HG02852 (cell line): ENCODE measurements around the gene CFAP119.

Source experiments
- ATAC-seq: cut with Tn5 transposase; IDR thresholded peaks from one replicate; pipeline ENCODE4 v1.9.1; 2021; ENCODE audit warnings: mild to moderate bottlenecking, moderate library complexity; ENCODE audit not compliant: unreplicated experiment

The CFAP119 gene

DNA sequence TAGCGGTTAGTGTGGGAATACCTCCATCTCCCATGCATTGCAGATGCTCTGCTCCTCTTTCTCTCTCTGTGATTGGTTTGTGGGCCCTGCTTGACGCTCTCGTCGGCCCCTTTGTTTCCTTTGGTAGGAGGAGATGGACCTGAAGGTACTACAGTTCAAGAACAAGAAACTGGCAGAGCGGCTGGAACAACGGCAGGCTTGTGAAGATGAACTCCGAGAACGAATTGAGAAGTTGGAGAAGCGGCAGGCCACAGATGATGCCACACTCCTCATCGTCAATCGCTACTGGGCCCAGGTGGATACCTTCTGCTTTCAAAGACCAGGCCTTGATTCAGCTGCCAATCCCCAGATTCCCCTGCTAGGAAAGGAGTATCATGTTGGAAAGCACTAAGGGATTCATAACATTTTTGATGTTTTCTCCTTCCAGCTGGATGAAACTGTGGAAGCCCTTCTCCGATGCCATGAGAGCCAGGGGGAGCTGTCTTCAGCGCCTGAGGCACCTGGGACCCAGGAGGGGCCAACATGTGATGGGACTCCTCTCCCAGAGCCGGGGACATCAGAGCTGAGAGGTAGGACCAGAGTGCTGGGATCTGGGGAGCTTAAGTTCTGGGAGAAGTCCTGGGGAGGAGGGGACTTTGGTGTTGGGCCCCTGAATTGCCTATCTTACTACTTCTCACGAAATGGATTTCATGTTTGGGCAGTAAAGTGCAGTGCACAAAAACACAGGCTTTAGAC is 1.3 kb upstream of the CFAP119 start:
- no peak for ATAC-seq

DNA sequence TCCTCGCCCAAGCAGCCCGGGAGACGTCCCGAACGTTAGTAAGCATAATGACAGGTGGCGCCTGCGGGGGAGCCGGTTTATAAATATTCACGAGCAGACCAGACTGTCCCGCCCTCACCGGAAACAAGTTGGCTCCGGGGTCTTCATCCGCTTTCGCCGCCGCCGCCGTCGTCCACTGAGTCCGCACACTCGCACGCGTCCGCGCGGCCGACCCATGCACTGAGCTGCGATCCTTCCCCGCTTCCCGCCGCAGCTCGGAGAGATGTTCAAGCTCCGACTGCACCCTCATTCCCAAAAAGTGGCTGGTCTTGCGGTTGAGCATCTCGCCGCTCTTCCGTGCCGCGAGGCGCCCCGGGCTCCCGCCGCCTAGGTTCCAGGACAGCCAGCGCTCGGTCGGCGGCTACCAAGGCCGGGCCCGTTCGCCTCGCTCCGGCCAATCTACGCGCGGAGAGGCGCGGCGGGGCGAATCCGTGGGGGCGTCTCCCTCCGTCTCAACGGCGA is 385 bp downstream of the CFAP119 start:
- peak; percentile 27 for ATAC-seq

DNA sequence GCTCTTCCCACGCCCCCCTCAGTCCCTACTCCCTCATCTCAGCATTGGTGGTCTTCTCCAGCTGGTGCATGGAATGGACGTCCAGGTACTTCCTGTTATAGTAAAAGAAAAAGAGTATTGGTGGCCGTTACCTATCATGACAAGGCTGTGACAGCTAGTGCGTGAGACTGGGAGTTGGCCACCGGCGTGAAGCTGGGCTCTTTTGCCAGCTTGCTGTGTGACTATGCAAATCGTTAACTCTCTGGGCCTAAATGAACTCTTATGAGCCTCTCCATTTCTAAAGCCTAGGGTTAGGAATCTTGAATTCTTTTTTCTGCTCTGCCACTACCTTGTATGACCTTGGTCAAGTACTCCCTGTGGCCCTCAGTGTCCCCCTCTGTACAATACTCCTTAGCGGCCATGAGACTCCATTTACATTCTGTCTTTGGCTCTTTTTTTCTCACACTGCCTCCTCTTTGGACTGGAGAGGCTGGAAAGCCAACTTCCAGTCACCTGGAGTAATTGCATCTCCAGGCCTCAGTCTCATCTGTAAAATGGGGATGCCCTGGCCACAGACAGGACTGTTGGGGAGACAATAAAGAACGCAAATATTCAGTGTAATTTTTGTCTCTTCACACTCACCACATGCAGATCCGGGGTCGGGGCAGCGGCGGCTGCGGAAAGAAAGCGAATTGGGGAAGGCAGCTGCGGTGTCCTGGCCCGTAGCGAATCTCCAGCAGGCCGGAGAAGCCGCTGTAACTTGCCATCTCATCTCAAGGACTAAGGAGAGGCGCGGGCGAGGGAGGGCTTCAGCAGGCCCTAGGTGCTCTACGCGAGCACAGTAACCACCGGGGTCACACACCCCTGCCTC is 1.1 kb downstream of the CFAP119 start:
- no peak for ATAC-seq

DNA sequence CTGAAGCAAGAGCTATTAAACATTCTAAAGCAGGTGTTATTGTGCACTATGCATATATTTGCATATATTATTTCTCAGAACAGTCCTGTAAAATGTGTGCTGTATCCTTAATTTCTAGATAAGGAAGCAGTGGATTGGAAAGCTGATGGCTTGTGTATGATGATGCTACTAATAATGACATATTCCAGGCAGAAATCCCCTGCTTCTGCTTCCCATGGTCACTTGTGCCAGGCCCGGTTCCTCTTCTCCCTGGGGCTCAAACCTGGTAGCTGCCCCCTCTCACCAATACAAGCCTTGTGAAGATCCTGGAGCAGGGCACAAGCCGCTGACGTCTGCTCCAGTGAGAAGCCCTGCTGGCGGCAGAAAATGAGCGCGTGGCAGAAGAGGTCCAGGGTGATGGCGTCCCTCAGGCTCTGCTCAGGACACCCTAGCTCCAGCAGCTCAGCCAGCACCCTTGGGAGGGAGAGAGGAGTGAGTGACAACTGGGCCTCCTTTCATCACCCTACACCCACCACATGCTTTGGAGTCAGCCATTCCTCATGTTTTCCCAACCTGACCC is 1.8 kb downstream of the CFAP119 start:
- no peak for ATAC-seq

DNA sequence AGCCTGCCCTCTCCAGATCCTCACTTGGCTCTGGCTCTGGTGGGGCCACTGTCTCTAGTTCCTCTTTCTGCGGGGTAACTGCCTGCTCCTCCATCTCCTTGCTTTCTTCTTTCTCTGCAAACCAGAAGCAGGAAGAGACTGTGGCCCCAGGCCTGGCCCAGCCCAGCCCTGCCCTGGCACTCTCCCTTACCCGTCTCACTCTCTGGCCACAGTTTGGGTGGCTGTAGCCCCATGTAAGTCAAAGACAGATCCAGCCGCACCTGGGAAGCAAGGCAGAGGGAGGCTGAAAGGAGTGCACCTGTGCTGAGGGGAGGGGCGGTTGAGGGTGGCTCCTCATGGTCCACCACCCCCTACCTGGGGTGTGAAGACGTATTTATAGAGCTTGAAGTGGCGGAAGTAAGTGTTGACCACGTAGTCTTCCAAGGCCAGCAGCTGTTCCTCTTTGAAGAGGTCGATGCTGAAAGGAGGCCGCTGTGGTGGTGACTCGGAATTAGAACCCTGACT is 2.8 kb downstream of the CFAP119 start:
- no peak for ATAC-seq

DNA sequence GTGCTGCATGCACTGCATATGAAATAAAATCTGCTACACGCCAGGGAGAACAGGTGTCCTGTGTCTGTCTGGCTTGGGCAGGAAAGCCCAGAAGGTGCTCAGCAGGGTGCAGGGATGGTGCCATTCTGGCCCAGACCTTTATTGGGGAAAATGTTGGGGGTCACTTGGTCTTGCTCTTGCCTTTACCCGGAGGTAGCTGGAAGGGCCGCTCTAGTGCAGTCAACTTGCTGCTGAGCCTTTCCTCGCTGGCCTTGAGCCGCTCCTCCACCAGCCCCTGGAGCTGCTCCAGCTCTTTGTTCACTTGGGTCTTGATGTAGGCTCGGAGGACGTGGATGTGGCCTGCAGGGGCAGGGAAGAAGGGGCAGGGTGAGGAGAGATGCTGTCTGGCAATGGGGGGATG is 4.5 kb downstream of the CFAP119 start:
- no peak for ATAC-seq

DNA sequence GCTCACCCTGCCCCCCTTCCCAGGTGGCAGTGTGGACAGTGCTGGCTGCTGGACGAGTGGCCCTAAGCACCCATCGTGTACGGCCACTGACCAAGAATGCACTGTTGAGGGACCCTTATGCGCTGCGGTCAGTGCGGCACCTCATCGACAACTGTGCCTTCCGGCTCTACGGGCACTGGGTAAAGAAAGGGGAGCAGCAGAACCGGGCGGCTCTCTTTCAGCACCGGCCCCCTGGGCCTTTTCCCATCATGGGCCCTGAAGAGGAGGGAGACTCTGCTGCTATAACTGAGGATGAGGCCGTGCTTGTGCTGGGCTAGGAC is 5.1 kb downstream of the CFAP119 start:
- no peak for ATAC-seq

DNA sequence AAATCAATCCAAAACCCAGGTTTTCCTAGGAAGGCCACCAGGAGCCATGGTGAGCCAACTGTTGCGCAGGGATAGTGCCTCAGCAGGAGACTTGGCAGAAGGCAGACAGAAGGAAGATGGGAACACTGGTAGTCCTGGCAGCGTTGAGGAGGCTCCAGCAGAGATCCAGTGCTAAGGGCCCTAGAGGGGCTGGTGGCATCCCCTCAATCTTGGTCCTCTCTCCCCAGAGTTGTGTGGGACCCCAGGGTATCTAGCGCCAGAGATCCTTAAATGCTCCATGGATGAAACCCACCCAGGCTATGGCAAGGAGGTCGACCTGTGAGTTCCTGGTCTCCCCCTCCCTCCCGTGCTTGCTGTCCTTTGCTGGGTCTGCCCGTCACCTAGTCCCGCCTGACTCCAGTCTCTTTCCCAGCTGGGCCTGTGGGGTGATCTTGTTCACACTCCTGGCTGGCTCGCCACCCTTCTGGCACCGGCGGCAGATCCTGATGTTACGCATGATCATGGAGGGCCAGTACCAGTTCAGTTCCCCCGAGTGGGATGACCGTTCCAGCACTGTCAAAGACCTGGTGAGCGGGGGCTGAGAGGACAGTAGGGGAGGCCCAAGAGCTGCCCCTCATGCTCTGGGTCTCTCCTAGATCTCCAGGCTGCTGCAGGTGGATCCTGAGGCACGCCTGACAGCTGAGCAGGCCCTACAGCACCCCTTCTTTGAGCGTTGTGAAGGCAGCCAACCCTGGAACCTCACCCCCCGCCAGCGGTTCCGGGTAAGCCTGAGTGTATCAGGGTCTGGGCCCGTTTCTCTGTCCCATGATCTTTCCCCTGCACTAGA is 5.7 kb downstream of the CFAP119 start:
- no peak for ATAC-seq

DNA sequence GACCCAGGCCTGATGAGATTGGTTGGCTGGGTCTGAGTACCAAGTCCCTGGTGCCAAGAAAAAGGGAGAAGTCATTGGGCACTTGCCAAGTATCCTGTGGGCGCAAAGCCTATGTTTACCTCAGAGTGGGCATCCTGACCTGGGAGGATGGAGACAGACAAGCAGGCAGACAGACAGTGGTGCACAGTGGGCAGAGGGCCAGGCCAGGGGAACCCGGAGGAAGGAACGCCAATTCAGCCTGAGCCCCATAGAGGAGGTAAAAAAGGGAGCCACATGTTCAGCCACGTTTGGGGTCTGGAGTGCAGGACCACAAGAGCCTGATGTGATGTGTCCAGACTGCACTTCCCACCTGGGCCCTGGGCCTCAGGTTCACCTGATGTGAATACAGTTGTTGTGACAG is 8.3 kb downstream of the CFAP119 start:
- no peak for ATAC-seq

DNA sequence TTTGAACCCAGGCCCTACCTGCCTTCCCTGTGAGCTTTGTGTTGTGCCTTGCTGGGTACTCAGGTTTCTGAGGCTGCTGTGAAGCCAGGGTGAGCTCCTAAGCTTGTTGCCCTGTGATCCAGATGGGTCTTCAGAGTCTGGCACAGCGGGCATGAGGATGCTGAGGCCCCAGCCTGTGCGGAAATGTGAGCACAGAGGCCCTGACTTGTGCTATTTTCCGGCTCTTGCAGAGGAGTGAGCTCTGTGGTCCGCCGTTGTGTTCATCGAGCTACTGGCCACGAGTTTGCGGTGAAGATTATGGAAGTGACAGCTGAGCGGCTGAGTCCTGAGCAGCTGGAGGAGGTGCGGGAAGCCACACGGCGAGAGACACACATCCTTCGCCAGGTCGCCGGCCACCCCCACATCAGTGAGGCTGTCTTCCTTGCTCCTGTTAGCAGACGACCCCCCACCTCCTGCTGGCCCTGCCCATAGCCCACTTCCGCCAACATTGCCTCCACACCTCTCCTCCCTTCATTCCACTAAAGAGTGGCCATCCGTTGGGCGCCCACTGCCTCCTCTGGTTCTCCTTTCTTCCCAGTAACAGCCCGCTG is 10.9 kb downstream of the CFAP119 start:
- ATAC-seq, result no peak

DNA sequence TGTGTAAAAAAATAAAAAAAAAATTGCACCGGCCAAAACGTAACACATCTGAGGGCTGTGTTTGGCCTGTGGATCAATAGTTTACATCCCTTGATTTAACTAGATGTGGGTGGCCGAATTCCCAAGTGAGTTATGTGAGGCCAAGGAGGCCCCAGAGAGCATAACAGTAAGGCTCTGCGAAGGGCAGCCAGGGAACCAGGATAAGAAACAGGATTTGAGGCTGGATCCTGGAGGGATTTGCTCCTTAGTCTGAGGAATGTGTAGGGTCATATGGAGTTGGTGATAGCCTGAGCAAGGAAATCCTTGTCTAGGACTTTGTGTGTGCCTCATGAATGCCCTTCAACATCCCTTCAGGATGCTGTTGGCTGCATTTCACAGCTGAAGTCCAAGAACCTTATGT is 11.7 kb downstream of the CFAP119 start:
- no peak for ATAC-seq

DNA sequence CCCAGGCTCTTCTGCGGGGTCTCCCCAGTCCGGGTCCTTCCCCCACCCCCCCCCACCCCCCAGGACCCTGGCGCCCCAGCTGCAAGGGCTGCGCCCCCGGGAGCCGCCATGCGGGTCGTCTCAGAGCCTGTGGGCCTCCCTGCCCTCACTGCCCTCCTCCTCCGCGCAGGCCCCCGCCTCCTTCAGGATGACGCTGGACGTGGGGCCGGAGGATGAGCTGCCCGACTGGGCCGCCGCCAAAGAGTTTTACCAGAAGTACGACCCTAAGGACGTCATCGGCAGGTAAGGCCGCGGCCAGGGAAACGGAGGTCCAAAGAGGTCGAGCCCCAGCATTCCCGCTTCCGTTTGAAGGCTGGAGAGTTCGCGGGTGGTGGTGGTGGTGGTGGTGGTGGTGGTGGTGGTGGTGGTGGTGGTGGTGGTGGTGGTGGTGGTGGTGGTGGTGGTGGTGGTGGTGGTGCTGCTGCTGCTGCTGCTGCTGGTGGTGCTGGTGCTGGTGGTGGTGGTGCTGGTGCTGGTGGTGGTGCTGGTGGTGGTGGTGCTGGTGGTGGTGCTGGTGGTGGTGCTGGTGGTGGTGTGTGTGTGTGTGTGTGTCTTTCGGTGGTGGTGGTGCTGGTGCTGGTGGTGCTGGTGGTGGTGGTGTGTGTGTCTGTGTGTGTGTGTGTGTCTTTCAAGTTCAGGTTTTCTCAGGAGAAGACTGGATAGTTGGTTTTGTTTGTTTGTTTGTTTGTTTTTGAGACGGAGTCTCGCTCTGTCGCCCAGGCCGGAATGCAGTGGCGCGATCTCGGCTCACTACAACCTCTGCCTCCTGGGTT is 13.0 kb downstream of the CFAP119 start:
- ATAC-seq, result no peak

DNA sequence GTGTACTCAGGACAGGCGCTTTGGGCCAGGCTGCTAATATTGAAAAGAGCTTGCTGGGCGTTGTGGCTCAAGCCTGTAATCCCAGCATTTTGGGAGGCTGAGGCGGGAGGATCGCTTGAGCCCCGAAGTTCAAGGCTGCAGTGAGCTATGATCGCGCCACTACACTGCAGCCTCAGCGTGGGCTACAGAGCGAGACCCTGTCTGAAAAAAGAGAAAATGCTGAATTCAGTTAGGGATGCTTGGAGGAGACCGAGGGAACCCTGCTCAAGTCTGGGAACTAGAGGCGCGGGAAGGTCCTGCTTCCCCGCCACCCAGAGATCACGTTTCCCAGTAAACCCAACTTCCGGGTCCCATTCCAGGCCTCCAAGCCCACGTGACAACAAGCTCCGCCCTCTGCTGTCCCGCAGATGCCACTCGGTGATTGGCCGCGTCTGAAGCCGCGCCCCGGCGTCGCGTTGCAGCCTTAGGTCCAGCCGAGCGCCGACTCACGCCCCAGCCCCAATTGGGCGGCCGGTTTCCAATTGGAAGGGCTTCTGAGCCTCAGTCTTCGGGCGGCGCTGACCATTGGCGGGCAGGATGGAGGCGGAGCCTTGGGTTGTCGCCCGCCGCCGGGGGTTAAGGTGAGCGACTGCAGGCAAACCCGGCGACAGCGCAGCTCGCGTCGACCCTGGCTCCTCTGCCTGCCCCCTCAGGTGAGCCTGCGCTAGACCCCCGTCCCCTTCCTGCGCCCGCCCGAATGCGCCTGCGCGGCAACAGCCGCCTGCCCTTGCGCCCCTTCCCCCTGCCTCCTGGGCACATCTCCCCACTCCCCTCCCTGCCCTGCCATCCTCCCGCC is 13.8 kb downstream of the CFAP119 start, which contains the start of gene PHKG2:
Gene PHKG2 (plus strand): TSS at position 627 of the 835 bp plus-strand sequence. CDS start 396 bp downstream, outside the sequence.
- ATAC-seq, result peak; percentile 98

DNA sequence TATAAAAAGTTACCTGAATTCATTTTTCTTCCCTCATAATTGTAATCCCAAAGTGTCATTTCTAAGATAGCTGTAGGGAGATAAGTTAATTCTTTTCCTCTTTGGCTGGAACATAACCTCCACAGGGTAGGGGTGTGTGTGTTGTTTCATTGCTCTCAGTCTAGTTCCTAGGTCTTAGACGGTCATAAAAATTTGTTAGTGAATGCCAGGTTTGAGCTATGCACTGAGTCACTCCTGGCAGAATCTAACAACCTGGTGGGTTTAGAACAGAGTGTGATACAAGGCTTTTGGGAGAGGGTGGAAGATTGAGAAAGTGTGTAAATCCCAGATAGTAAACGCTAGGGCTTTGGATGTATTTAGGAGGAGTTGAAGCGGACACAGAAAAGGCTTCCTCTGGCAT is 14.5 kb downstream of the CFAP119 start:
- no peak for ATAC-seq

DNA sequence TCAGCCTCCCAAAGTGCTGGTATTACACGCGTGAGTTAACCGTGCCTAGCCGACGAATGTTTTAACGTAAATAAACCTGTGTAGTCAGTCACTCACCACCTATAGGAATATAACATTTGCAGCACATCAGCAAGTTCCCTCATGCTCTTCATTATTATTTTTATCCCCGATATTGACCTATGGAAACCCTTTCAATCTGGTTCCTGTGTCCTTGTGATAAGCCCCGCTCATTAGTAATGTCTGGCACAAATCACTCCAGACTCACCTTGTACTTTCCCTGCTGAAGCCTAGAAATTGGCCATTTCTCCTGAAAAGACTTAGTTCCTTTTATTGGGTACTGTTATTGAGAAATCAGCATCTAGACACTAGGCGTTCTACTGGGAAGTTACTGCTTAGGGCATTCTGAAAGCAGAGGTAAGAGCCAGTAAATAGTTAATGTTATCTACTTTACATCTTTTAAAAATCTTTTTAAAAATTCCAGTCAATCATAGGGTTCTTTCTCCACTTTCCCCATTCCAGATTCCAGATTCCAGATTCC is 15.2 kb downstream of the CFAP119 start:
- no peak for ATAC-seq

DNA sequence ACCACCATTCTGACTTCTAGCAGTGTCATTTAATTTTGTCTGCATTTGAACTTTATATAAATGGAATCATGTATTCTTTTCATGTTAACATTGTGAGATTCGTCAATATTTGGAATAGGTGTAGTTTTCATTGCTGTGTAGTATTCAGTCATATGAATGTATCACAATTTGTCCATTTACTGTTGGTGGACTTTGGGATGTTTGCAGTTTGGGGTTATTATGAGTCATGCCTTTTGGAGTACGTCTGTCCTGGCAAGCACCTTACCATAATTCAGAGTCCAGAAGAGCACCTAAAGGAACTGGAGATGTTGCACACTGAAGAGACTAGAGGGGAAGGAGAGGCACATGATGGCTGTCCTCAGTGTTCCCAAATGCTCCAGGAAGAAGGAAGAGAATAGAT is 16.8 kb downstream of the CFAP119 start:
- ATAC-seq, result no peak

DNA sequence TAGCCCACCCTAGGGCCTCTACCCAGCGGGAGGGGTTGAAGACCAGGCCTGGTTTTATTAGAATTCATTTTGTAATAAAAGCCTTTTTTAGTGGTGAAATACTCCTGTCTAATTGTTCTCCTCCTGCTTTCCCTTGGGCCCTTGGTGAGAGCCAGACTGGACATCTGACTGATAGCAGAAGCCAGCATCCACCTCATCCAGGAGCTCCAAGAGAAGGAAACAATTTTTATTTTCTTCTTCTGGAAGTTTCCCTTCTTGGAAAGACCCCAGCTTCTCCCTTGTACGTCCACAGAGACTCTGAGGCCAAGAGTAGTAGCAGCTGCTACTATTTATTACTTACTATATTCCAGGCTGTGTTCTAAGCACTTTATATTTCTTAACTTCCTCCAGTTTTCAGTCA is 17.7 kb downstream of the CFAP119 start:
- ATAC-seq, result no peak

DNA sequence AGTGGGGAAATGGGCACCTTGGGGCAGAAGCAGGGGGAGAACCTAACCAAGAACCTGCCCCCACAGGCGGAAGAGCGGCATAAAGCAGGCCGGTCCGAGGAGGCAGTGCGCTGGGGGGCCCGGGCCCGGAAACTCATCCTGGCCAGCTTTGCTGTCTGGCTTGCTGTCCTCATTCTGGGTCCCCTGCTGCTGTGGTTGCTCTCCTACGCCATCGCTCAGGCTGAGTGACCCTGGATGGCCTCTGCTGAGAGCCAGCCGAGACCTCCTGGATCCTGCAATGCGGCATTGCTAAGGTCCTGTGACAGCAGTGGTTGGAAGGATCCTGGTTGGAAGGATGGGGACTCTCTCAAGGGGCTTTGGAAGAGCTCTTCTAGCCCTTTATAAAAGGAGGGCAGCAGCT is 18.1 kb downstream of the CFAP119 start:
- ATAC-seq, result no peak
